ENCODE measurements around the gene TSC22D4. TPM values are rescaled to one million over a fixed set of nuclear protein-coding genes. Genes with fewer than 3 reads are reported as not detected.
"Not testable (repeated sequence)": the region's sequence is repeated elsewhere in the genome, so short reads cannot be mapped to it uniquely, and the experiment has no call there.

TSC22D4 gene
- total RNA-seq, 1 experiment from 2014 or later, result 46.5 TPM

- in situ Hi-C loops (cut with HindIII; ENCODE audit: low pct_unique_long_range_greater_than_20kb, low sequenced_read_pairs); DNase-seq (ENCODE audit: low read depth): not testable (repeated sequence)
These were observed 21.7 kb upstream of the TSC22D4 start for GRCh38 chr7:100500743-100501142.

DNA sequence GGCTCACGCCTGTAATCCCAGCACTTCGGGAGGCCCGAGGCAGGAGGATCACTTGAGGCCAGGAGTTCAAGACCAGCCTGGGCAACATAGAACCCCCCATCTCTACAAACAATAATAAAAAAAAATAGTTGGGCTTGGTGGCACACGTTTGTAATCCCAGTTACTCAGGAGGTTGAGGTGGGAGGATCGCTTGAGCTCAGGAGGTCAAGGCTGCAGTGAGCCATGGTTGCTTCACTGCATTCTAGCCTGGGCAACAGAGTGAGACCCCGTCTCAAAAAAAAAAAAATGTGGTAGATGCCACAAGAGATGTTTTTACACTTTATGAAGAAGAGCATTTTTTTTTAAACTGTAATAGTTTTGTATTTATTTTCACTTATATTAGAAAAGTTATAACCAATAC lies 17.5 kb upstream of the TSC22D4 start:
- DNase-seq (ENCODE audit: low read depth), result no peak
- in situ Hi-C loops (cut with HindIII; ENCODE audit: low pct_unique_long_range_greater_than_20kb, low sequenced_read_pairs), result no loop called here

DNA sequence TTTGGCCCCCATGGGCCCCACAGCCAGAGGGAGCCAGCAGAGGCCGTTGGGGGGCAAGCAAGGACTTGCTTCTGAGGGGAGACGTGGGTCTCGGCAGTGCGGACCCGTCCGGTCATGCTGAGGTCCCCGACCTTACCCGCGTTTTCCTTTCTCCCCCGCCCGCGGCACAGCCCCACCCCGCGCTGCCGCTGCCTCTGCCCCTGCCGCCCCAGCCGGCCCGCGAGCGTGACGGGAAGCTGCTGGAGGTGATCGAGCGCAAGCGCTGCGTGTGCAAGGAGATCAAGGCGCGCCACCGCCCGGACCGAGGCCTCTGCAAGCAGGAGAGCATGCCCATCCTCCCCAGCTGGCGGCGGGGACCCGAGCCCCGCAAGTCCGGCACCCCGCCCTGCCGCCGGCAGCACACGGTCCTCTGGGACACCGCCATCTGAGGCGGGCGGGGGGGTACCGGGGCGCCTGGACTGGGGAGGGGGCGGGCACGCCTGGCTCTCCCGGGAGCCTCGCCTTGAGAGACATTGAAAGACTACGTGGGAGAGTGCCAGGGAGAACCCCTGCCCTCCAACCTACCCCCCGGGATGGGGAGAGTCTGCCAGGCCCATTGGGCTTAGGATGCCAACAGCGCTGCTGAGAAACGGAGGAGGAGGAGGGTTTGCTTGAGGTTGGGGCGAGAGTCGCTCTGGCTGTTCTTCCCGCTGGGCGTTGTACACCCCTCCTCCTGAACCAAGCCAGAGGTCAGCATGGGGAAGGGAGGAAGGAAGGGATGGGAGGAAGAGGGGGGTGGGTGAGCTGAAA lies 14.7 kb upstream of the TSC22D4 start:
- DNase-seq (ENCODE audit: low read depth), result no peak

DNA sequence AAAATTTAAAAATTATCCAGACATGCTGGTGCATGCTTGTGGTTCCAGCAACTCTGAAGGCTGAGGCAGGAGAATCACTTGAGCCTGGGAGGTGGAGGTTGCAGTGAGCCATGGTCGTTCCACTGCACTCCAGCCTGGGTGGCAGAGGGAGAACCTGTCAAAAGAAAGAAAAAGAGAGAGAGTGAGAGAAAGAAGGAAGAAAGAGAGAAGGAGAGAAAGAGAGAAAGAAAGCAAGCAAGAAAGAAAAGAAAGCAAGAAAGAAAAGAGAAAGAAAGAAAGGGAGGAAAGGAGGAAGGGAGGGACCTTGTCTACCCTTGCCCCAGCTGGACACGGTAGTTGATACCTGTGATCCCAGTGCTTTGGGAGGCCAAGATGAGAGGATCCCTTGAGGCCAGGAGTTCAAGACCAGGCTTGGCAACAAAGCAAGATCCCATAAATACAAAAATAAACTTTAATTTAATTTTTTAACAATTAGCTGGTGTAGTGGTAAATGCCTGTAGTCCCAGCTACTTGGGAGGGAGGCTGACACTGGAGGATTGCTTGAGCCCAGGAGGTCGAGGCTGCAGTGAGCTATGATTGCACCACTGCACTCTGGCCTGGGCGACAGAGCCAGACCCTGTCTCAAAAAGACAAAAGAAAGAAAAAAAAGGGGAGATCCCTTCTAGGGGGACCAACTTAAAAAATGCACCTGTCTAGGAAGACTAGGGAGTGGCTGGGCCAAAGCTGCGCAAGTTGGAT lies 13.9 kb upstream of the TSC22D4 start:
- in situ Hi-C loops (cut with HindIII; ENCODE audit: low pct_unique_long_range_greater_than_20kb, low sequenced_read_pairs), result no loop called here
- no peak for DNase-seq (ENCODE audit: low read depth)

More for the DNA sequence above, 14.7 kb upstream of the TSC22D4 start:
- in situ Hi-C loops (cut with HindIII; ENCODE audit: low pct_unique_long_range_greater_than_20kb, low sequenced_read_pairs), result no loop called here

GRCh38 chr7:100491192-100491578 lies 12.2 kb upstream of the TSC22D4 start:
- in situ Hi-C loops (cut with HindIII; ENCODE audit: low pct_unique_long_range_greater_than_20kb, low sequenced_read_pairs), result no loop called here
- DNase-seq (ENCODE audit: low read depth), result no peak

GRCh38 chr7:100490483-100491191 lies 11.6 kb upstream of the TSC22D4 start:
- in situ Hi-C loops (cut with HindIII; ENCODE audit: low pct_unique_long_range_greater_than_20kb, low sequenced_read_pairs), result no loop called here
- no peak for DNase-seq (ENCODE audit: low read depth)

DNA sequence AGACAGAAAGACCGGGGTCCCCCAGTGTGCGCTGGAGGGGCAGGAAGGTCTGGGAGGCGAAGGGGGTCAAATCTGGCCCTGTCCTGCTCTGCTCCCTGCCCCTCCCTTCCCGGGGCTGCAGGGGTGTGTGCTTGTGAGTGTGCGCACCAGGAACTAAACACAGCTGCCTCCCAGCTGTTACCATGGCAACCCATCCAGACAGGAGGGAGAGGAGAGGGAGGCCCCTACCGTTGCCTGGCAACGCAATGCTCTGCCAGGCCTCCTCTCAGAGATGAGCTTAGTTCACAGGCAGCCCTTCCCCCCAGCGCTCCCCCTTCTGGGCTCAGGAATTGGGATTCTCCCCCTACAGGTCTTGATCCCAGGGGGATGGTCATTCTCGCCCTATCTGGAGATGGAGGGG lies 10.8 kb upstream of the TSC22D4 start:
- DNase-seq (ENCODE audit: low read depth), result peak; percentile 76

GRCh38 chr7:100489121-100489520 lies 10.1 kb upstream of the TSC22D4 start:
- in situ Hi-C loops (cut with HindIII; ENCODE audit: low pct_unique_long_range_greater_than_20kb, low sequenced_read_pairs), result no loop called here

More for the DNA sequence above, 10.8 kb upstream of the TSC22D4 start:
- in situ Hi-C loops (cut with HindIII; ENCODE audit: low pct_unique_long_range_greater_than_20kb, low sequenced_read_pairs), result no loop called here

DNA sequence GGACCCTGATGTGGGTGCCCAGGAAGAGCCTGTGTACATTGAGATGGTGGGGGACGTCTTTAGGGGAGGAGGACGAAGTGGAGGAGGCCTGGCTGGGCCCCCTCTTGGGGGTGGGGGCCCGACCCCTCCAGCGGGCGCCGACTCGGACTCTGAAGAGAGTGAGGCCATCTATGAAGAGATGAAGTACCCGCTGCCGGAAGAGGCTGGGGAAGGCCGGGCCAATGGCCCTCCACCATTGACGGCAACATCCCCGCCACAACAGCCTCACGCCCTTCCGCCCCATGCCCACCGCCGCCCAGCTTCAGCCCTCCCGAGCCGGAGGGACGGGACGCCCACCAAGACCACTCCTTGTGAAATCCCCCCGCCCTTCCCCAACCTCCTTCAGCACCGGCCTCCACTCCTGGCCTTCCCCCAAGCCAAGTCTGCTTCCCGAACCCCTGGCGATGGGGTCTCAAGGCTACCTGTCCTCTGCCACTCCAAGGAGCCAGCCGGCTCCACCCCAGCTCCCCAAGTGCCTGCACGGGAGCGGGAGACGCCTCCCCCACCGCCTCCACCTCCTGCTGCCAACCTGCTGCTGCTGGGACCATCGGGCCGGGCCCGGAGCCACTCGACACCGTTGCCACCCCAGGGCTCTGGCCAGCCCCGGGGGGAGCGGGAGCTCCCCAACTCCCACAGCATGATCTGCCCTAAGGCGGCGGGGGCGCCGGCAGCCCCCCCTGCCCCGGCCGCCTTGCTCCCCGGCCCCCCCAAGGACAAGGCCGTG lies 9.5 kb upstream of the TSC22D4 start:
- in situ Hi-C loops (cut with HindIII; ENCODE audit: low pct_unique_long_range_greater_than_20kb, low sequenced_read_pairs), result no loop called here
- DNase-seq (ENCODE audit: low read depth), result no peak

More at GRCh38 chr7:100489121-100489520, 10.1 kb upstream of the TSC22D4 start:
- DNase-seq (ENCODE audit: low read depth), result no peak

- in situ Hi-C loops (cut with HindIII; ENCODE audit: low pct_unique_long_range_greater_than_20kb, low sequenced_read_pairs), result no loop called here
- no peak for DNase-seq (ENCODE audit: low read depth)
These were observed 7.9 kb upstream of the TSC22D4 start for GRCh38 chr7:100486753-100487446.

DNA sequence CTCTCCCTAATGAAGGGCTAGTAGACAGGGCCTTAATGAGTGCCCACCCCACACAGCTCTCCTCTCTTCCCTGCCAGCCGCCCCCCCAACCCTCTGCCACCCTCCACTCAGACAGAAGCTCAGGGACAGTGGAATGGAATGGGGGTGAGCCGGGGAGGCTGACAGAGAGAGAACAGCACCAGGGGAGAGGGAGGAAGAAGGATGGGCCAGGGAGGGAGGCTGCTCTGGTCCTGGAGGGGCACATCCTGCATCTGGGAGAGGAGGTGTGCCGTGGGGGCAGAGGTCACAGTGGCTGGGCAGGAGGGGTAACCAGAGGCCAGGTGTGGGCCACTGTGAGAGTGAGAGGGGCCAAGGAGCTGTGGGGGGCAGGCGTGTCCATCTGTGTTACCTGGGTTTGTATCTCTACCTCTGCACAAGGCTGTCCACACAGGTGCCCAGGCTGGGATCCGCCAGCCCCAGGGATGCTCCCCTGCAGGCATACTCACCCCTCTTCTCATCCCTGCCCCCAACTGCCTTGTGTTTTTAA lies 7.2 kb upstream of the TSC22D4 start:
- in situ Hi-C loops (cut with HindIII; ENCODE audit: low pct_unique_long_range_greater_than_20kb, low sequenced_read_pairs), result no loop called here
- DNase-seq (ENCODE audit: low read depth), result no peak

GRCh38 chr7:100485471-100485876 lies 6.5 kb upstream of the TSC22D4 start:
- in situ Hi-C loops (cut with HindIII; ENCODE audit: low pct_unique_long_range_greater_than_20kb, low sequenced_read_pairs), result no loop called here
- no peak for DNase-seq (ENCODE audit: low read depth)

DNA sequence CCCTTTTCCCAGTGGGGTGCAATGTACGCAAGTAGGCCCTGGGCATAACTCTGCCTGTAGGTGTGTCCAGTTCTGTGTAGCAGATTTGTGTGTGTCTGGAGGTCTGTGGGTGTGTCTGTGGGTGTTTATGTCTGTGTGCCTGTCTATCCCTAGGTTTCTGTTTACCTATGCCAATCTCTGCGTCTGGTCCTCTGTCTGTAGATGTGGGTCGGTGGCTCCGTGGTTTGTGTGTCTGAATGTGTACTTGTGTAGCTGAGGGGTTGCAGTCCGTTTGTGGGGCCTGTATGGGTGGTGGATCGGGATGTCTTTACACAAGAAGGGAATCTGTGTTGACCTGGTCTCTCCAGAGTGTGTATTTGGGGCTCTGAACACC lies 5.6 kb upstream of the TSC22D4 start:
- in situ Hi-C loops (cut with HindIII; ENCODE audit: low pct_unique_long_range_greater_than_20kb, low sequenced_read_pairs), result no loop called here

DNA sequence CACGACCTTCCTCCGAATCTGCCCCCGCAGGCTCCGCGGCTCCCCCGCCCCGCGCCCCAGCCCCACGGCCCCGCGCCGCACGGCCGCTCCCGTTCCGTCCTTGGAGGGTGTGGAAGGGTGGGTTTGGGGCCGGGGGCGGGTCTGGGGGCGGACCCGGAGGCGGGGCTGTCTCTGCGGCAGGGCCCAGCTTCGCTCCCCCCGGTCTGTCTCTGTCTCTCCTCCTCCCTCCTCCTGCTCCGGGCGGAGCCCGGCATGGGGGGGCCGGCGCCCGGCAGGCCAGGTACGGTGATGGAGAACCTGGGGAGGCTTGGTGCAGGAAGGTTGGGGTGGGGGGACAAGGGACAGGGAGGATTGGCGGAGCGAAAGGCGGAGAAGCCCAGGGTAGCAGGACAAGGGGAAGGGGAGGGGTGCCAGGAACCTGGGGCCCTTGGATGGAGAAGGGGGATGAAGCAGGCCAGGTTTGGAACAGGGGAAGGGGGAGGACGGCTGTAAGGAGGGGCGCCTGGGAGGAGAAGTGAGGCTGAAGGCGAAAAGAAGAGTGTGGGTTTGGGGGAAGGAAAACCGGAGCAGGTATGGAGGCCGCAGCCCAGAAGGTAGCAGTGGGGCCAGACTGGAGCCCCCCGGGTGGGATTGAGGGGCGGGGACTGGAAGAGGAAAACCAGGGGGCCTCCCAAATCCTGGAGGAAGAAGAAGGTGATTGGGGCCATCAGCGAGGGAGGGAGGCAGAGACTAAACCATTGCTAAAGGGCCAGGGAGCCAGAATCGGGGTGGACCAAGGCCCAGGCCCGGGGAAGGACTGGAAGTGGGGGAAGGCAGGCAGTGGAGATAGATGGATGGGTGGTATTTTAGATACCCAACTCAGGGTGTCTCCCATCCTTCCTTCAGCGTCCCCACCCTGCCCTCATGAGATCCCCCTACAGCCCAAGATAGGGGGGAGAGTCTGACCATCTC lies 5.0 kb upstream of the TSC22D4 start, which contains the start of gene NYAP1:
TSS of gene NYAP1 (plus strand) at position 206 of the 951 bp plus-strand sequence. CDS start 1,385 bp downstream, outside the sequence.
- in situ Hi-C loops (cut with HindIII; ENCODE audit: low pct_unique_long_range_greater_than_20kb, low sequenced_read_pairs), result no loop called here
- DNase-seq (ENCODE audit: low read depth), result peak; percentile 36

More for the DNA sequence above, 5.6 kb upstream of the TSC22D4 start:
- DNase-seq (ENCODE audit: low read depth), result no peak

GRCh38 chr7:100483090-100483721 lies 4.2 kb upstream of the TSC22D4 start:
- DNase-seq (ENCODE audit: low read depth), result peak; percentile 70
- in situ Hi-C loops (cut with HindIII; ENCODE audit: low pct_unique_long_range_greater_than_20kb, low sequenced_read_pairs), result no loop called here

- in situ Hi-C loops (cut with HindIII; ENCODE audit: low pct_unique_long_range_greater_than_20kb, low sequenced_read_pairs), result no loop called here
- no peak for DNase-seq (ENCODE audit: low read depth)
These were observed 3.7 kb upstream of the TSC22D4 start for GRCh38 chr7:100482728-100483089.

All from Caki2 (cell line).